Stimulated activated CD4-positive, alpha-beta T cell treated with anti-CD3 and anti-CD28 coated beads, TNF-alpha, amount 100 ng/mL, for 4 hours (primary cell): ENCODE results near the gene MBD4.
"Not testable (repeated sequence)": the region's sequence is repeated elsewhere in the genome, so short reads cannot be mapped to it uniquely, and the experiment has no call there.

Source experiments
- DNase-seq, 3 experiments: peaks; one replicate each; pipeline ENCODE4 v3.0.0-alpha.2; 2020; ENCODE audit warnings: low read depth in 3 of 3

The MBD4 gene

GRCh38 chr3:129432036-129432435, 7.7 kb downstream of the MBD4 start:
- no peak for DNase-seq

- no peak for DNase-seq
Measured at GRCh38 chr3:129429602-129430001, 10.1 kb downstream of the MBD4 start.

- no peak for DNase-seq
Measured at GRCh38 chr3:129429080-129429451, 10.7 kb downstream of the MBD4 start.

GRCh38 chr3:129428376-129429079, 11.2 kb downstream of the MBD4 start, which contains the start of gene EFCAB12:
Gene EFCAB12, minus strand, starts transcription at chr3:129428636. Its CDS starts 148 bp downstream, at chr3:129428488.
- DNase-seq: peak; percentile 74 to 80 (median 76)

- no peak for DNase-seq
Measured at GRCh38 chr3:129428007-129428375, 11.8 kb downstream of the MBD4 start.

GRCh38 chr3:129425619-129426018, 14.1 kb downstream of the MBD4 start:
- DNase-seq: no peak

GRCh38 chr3:129425213-129425612, 14.5 kb downstream of the MBD4 start:
- no peak for DNase-seq

- DNase-seq: no peak
Measured at GRCh38 chr3:129424185-129424841, 15.4 kb downstream of the MBD4 start.

- no peak for DNase-seq
Measured at GRCh38 chr3:129422897-129423296, 16.9 kb downstream of the MBD4 start.

GRCh38 chr3:129421988-129422745, 17.6 kb downstream of the MBD4 start:
- no peak for DNase-seq

GRCh38 chr3:129421236-129421883, 18.4 kb downstream of the MBD4 start:
- DNase-seq: no peak

GRCh38 chr3:129419476-129419875, 20.3 kb downstream of the MBD4 start:
- no peak for DNase-seq

- no peak for DNase-seq
Measured at GRCh38 chr3:129418041-129418973, 21.4 kb downstream of the MBD4 start.

- no peak for DNase-seq
Measured at GRCh38 chr3:129417326-129417725, 22.4 kb downstream of the MBD4 start.

GRCh38 chr3:129416415-129416814, 23.3 kb downstream of the MBD4 start:
- no peak for DNase-seq

- no peak for DNase-seq
Measured at GRCh38 chr3:129415830-129416229, 23.9 kb downstream of the MBD4 start.

GRCh38 chr3:129415378-129415777, 24.4 kb downstream of the MBD4 start:
- DNase-seq: no peak

- DNase-seq: no peak
Measured at GRCh38 chr3:129413687-129414506, 25.9 kb downstream of the MBD4 start.

- DNase-seq: not testable (repeated sequence)
Measured at GRCh38 chr3:129413238-129413637, 26.5 kb downstream of the MBD4 start.

GRCh38 chr3:129412542-129413198, 27.1 kb downstream of the MBD4 start:
- no peak for DNase-seq
